SH-SY5Y (cell line): ENCODE results near the gene CSRNP3.

Experiments
- GATA2 ChIP-seq: IDR thresholded peaks from 2 replicates; pipeline ENCODE4 v1.6.1; 2011; ENCODE audit warnings: mild to moderate bottlenecking, low read depth, low read length
- GATA3 ChIP-seq: IDR thresholded peaks from 2 replicates; pipeline ENCODE4 v1.6.1; 2011; ENCODE audit warnings: low read depth, mild to moderate bottlenecking, low read length, moderate library complexity

The CSRNP3 gene, protein sequence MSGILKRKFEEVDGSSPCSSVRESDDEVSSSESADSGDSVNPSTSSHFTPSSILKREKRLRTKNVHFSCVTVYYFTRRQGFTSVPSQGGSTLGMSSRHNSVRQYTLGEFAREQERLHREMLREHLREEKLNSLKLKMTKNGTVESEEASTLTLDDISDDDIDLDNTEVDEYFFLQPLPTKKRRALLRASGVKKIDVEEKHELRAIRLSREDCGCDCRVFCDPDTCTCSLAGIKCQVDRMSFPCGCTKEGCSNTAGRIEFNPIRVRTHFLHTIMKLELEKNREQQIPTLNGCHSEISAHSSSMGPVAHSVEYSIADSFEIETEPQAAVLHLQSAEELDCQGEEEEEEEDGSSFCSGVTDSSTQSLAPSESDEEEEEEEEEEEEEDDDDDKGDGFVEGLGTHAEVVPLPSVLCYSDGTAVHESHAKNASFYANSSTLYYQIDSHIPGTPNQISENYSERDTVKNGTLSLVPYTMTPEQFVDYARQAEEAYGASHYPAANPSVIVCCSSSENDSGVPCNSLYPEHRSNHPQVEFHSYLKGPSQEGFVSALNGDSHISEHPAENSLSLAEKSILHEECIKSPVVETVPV

DNA sequence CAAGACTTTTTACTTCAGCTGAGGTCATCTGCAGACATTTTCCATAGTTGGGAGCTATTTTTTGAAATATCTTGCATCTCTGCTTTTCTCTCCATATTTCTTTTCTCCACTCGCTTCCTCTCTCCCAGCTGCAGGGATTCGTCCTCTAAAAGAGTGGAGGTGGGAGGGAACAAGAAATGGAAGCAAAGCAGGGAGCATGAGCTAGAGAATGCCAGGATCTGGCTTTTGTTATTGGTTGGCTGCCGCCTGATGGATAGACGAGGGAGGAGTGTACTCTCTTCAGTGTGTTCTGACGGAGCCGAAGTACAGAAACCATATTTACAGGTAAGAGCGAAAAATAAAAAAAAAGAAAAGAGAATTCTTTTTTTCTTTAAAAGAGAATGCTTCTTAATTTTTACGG is at the start of gene CSRNP3:
Gene CSRNP3 (plus strand): TSS at position 282 of the 400 bp plus-strand sequence. CDS start 125,368 bp downstream, outside the sequence.
- TF ChIP-seq GATA3 (no peak), GATA2 (no peak)

DNA sequence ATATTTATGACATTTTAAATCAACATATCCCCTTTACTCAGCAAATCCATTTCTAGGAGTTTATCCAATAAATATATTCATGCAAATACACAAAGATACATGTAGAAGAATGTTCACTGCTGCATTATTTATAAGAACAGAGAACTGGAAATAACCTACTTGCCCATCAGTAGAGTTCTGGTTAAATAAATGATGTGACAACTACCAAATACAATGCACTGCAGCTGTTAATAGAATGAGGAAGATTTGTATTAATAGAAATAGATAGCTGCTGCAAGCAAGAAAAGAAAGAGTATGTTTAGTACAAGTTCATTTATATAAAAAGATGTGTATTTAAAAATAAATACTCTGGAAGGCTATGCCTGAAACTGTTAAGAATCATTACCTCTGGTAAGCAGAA is 49.3 kb upstream of the CSRNP3 start:
- TF ChIP-seq GATA3 (no peak), GATA2 (no peak)

DNA sequence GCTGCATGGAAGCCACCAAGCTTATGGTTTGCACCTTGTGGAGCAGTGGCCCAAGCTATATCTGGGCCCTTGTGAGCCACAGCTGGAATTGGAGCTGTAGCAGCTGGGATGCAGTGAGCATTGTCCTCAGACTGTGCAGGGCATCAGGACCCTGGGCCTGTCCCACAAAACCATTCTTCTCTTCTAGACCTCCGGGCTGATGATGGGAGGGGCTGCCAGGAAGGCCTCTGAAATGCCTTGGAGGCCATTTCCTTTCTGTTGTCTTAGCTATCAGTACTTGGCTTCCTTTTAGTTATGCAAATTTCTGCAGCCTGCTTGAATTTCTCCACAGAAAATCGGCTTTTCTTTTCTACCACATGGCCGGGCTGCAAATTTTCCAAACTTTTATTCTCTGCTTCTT is 46.4 kb upstream of the CSRNP3 start:
- TF ChIP-seq GATA2 (no peak), GATA3 (no peak)

DNA sequence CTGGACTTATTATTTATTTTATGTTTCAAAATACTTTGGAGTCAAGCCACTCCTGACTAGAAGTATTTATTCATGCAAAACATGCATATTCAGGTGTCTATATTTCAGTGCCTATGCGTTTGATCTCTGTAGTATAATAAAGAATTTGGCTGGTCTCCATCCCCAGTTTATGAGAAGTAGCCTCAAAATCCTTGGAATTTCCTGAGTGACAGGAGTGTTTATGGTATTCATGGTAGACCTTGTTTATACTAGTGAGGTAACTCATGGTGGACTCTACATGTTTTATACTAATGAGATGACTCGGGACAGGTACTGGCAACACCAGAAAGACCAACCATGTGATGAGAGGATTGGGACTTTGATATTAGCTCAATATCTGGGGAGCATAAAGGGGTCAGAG is 43.9 kb upstream of the CSRNP3 start:
- TF ChIP-seq GATA2 (no peak), GATA3 (no peak)

DNA sequence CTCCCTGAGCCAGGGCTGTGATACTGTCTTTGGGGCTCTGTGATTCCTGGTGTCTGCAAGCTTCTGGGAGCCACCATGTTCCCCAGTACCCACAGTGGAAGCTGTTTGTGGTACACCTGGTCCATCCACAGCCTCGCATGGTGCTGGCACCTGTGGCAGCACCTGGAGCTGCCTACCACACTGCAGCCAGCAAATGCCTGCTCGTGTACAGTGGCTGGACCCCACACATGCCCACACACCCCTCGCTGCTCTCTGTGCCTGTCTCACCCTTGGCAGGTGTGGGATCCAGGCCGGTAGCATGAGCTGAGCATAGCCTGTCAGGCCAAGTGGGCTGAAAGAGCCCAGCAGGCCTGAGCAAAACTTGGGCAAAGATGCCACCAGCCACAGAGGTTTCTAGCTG is 41.8 kb upstream of the CSRNP3 start:
- no peak for TF ChIP-seq GATA3
- TF ChIP-seq GATA2: no peak

DNA sequence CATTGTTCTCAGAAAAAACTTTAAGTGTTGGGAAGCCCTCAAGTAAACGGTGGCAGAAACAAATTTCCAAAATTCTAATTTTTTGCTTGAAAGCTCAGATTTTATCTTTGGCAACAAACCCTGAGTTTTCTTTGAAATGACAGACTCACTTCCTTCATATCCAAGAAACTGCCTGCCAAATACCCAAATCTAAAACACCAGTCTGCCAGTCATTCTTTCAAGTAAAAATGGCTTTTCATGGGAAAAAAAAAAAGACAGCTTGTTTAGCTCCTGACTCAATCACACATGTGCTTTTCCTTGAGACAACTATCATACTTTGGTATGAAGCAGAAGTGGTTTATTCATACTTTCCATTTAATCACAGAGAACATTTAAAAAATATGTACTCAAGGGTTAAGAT is 40.6 kb upstream of the CSRNP3 start:
- TF ChIP-seq GATA3 (no peak), GATA2 (no peak)

DNA sequence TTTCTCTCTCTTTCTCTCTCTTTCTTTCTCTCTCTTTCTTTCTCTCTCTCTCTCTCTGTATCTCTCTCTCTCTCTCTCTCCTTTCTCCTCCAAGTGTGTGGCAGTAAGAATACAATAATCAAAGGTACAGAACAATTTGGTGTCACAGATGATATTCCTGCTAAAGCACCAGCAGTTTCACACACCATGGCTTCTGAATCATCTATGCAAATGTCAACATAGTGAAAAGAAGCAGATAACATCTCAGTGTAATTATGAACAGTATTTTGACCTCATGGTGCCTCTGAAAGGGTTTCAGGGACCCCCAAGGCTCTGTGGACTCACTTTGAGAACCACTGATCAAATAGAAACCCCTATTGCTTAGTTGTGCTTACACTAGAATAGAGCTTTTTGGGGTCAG is 38.5 kb upstream of the CSRNP3 start:
- TF ChIP-seq GATA3 (no peak), GATA2 (peak; percentile 16; the same call in 1 of the 2 replicates)

DNA sequence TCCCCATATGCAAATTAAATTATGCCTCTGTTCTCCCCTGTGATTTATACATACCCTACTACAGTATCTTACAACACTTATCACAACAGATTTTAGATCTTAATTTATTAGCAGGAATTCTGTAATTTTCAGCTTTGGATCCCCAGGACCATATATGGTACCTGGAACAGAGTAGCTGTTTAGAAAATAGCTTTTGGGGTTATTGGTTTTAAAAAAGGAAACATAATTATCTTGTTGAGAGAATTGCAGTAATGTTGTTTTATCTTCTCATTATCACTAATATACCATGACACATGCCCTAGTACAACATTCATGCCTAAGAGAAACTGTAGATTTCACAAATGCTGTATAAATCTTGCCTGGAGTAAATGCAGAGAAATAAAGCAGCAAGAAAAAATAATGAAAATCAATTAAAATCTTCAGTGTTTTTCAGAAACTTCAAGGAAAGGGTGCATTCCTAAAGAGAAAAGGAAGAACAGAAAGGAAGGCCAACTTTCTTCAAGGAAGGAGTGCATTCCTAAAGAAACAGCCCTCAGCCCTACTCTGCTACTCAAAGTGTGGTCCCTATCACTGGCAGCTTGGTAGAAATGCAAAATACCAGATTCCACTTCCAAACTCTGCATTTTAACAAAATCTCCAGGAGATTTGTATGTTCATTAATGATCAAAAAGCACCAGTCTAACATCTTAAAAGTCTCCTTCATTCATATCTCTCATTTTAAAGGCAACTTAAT is 37.1 kb upstream of the CSRNP3 start:
- TF ChIP-seq GATA2 (no peak), GATA3 (0 out of 2 replicates have a peak, but pooled peaks have one; percentile 13)

DNA sequence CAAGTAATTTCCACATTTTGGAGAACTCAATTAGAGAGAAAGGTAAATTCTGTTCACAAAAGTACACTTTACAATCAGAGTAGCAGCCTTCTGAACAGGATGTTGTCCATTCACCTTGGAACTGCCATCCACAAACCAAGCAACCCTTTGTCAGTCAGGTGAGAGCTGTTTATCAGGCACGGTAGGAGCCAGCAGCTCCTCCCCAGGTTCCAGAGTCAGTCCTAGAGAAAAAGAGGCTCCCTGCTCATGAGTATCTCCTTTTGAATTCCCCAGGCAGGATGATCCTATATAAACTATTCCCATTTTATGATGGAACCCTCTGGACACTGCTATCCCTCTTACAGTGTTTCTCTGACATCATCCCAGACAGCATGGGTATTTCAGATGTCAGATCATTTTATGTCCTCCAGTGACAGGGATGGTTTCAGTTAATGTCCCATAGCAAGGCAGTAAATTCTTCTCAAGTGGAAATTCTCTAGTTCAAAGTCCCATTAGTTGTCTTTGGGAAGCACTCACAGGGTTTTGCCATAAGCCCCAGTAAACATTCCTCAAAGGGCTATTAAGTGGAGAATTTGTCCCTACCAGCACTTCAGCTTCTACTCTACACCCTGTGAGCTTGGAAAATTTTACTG is 34.5 kb upstream of the CSRNP3 start:
- TF ChIP-seq GATA3 (no peak), GATA2 (no peak)

DNA sequence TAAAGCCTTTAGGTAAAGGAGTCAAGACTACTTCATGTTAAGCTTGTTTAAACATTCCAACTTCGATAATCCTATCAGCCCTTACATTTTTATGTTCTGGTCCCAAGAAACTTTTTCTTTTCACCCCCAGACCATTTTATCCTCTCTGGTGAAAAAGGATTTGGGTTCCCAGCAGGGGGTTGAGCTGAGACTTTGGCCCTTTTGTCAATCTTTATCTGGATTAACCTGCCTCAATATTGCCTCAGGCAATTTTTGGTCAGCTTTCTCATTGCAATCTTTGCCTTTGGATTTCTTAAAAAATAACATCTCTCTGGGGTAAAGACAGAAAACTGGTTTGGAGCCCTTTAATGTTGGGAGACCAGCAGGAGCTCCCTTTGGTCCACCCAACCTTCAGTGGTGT is 33.9 kb upstream of the CSRNP3 start:
- TF ChIP-seq GATA3 (no peak), GATA2 (no peak)

DNA sequence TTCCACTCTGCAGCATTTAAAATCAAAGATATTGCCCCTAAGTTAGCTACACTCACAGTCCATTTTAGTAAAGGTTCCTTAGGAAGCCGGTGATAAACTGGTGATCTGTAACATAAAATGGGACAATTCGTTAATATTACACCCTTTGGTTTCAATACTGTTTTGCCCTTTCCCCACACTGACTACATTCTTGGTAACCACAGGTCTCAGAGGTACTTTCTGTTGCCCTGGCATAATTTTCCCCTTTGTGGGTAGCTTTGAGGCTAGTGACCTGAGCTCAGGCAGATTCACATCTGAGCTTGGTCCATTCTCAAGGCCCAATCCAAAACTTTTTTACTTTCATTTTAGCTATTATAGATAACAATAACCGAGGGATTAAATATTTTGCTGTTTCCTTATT is 32.9 kb upstream of the CSRNP3 start:
- TF ChIP-seq GATA3 (no peak), GATA2 (no peak)

DNA sequence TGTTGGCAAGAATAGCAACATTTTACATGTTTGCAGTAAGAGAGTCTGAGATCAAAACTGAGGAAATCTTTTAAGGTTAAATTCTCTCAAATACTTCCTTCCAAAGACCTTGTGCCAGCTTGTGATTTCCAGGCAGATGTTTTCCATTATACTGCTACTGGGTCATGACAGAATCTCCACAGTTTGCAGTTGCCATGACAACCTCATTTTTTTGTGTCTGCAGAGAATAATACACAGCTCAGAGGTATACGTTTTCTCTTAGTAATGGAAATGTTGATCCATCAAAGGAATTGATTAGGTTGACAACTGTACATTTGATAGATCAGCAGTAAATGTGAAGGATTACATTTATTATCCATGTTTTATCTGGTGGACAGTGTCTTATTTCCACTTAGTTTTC is 29.1 kb upstream of the CSRNP3 start:
- no peak for TF ChIP-seq GATA2
- no peak for TF ChIP-seq GATA3

DNA sequence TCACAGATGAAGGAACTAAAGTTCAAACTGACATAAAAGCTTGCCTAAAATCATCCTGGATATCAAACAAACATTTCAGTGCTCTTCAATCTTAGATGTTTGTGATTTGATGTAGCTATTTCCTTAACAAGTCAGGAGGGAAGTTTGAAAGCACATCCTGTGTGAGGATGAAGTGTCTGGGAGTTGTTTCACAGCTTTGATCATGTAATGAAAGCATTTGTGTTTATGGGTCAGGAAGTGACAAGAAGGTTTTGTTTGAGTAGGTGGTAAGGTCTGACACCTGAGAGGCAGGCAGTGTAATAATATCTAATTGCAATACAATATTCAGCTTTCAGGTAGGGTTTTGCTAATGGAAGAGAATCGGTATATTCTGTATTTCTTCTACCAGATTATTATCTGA is 26.0 kb upstream of the CSRNP3 start:
- TF ChIP-seq GATA2: no peak
- no peak for TF ChIP-seq GATA3

DNA sequence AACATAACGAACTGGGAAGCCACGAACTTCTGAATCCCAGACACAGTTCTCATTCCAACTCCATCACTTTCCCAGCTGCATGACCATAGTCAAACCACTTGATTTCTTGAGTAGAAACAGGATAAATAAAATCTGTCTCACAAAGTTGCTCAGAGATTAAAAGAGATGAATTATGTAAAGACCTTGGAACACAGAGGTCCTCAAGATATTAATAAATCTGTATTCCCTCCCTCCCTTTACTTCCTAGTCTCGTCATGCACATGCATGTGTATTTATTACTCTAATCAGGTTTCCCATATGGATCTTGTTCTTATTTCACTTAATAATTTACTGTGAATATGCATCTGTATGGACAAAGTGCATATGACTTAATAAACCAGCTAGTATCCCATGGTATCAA is 21.1 kb upstream of the CSRNP3 start:
- no peak for TF ChIP-seq GATA3
- no peak for TF ChIP-seq GATA2
